ENCODE data around the gene GXYLT2. TPM values are rescaled to one million over a fixed set of nuclear protein-coding genes. Genes with fewer than 3 reads are reported as not detected.
A peak's percentile ranks its signal among the peaks of the same experiment; 100 is the strongest.

GXYLT2 gene
- total and polyA plus RNA-seq, 2 of the 13 experiments (the other 11 are each of a cell fraction or from before 2014, with no cell fraction given): 4.3 to 6.9 TPM

DNA sequence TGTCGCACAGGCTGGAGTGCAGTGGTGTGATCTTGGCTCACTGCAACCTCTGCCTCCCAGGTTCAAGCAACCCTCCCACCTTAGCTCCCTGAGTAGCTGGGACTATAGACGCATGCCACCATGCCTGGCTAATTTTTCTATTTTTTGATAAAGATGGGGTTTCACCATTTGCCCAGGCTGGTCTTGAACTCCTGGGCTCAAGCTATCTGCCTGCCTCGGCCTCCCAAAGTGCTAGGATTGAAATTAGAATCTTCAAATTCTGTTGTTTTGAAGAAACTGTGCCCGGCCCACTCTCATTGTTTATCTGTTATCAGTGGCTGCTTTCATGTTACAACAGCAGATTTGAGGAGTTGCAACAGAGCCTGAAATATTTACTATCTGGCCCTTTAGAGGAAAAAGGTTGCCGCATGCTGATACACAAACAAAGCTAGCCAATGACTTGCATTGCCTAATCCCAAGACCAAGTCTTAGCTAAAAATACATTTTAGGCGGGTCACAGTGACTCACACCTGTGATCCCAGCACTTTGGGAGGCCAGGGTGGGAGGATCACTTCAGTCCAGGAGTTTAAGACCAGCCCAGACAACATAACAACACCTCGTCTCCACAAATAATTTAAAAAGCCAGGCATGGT, 65.6 kb downstream of the GXYLT2 start (continued):
- peak; percentile 65 for TF ChIP-seq RXRB (CRISPR knock-in tag; IDR thresholded peaks at IDR 0.05; ENCODE audit: borderline replicate concordance)
- TF ChIP-seq ETV5 (CRISPR knock-in tag; IDR thresholded peaks at IDR 0.05; ENCODE audit: borderline replicate concordance): peak; percentile 34; the same call in 1 of the 2 replicates
- TF ChIP-seq TEAD2 (CRISPR knock-in tag; IDR thresholded peaks at IDR 0.05): no peak
- TF ChIP-seq EP300 (IDR thresholded peaks at IDR 0.05; ENCODE audit: low read depth in 2 of 2, low read length in 2 of 2): peak; percentile 81 to 96
- TF ChIP-seq EP300 (CRISPR knock-in tag; IDR thresholded peaks at IDR 0.05; ENCODE audit: borderline replicate concordance): peak; percentile 95
- no peak for TF ChIP-seq MYNN (CRISPR knock-in tag; IDR thresholded peaks at IDR 0.05; ENCODE audit: low read depth)
- TF ChIP-seq MTA3 (CRISPR knock-in tag; IDR thresholded peaks at IDR 0.05): no peak
- TF ChIP-seq, protein P1, sequence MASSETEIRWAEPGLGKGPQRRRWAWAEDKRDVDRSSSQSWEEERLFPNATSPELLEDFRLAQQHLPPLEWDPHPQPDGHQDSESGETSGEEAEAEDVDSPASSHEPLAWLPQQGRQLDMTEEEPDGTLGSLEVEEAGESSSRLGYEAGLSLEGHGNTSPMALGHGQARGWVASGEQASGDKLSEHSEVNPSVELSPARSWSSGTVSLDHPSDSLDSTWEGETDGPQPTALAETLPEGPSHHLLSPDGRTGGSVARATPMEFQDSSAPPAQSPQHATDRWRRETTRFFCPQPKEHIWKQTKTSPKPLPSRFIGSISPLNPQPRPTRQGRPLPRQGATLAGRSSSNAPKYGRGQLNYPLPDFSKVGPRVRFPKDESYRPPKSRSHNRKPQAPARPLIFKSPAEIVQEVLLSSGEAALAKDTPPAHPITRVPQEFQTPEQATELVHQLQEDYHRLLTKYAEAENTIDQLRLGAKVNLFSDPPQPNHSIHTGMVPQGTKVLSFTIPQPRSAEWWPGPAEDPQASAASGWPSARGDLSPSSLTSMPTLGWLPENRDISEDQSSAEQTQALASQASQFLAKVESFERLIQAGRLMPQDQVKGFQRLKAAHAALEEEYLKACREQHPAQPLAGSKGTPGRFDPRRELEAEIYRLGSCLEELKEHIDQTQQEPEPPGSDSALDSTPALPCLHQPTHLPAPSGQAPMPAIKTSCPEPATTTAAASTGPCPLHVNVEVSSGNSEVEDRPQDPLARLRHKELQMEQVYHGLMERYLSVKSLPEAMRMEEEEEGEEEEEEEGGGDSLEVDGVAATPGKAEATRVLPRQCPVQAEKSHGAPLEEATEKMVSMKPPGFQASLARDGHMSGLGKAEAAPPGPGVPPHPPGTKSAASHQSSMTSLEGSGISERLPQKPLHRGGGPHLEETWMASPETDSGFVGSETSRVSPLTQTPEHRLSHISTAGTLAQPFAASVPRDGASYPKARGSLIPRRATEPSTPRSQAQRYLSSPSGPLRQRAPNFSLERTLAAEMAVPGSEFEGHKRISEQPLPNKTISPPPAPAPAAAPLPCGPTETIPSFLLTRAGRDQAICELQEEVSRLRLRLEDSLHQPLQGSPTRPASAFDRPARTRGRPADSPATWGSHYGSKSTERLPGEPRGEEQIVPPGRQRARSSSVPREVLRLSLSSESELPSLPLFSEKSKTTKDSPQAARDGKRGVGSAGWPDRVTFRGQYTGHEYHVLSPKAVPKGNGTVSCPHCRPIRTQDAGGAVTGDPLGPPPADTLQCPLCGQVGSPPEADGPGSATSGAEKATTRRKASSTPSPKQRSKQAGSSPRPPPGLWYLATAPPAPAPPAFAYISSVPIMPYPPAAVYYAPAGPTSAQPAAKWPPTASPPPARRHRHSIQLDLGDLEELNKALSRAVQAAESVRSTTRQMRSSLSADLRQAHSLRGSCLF (CRISPR knock-in tag; IDR thresholded peaks at IDR 0.05; ENCODE audit: borderline replicate concordance): no peak
- TF ChIP-seq ZNF367 (CRISPR knock-in tag; IDR thresholded peaks at IDR 0.05; ENCODE audit: borderline replicate concordance): no peak
- no peak for TF ChIP-seq ZKSCAN5 (CRISPR knock-in tag; IDR thresholded peaks at IDR 0.05)
- TF ChIP-seq SP1 (IDR thresholded peaks at IDR 0.05): no peak
- no peak; the same call in 1 of the 2 replicates for TF ChIP-seq SP1 (CRISPR knock-in tag; IDR thresholded peaks at IDR 0.05)
- TF ChIP-seq, protein P2, sequence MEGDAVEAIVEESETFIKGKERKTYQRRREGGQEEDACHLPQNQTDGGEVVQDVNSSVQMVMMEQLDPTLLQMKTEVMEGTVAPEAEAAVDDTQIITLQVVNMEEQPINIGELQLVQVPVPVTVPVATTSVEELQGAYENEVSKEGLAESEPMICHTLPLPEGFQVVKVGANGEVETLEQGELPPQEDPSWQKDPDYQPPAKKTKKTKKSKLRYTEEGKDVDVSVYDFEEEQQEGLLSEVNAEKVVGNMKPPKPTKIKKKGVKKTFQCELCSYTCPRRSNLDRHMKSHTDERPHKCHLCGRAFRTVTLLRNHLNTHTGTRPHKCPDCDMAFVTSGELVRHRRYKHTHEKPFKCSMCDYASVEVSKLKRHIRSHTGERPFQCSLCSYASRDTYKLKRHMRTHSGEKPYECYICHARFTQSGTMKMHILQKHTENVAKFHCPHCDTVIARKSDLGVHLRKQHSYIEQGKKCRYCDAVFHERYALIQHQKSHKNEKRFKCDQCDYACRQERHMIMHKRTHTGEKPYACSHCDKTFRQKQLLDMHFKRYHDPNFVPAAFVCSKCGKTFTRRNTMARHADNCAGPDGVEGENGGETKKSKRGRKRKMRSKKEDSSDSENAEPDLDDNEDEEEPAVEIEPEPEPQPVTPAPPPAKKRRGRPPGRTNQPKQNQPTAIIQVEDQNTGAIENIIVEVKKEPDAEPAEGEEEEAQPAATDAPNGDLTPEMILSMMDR (CRISPR knock-in tag; IDR thresholded peaks at IDR 0.05): no peak
- TF ChIP-seq ZNF414 (CRISPR knock-in tag; IDR thresholded peaks at IDR 0.05): 0 out of 2 replicates have a peak, but pooled peaks have one; percentile 46
- TF ChIP-seq, protein P3, sequence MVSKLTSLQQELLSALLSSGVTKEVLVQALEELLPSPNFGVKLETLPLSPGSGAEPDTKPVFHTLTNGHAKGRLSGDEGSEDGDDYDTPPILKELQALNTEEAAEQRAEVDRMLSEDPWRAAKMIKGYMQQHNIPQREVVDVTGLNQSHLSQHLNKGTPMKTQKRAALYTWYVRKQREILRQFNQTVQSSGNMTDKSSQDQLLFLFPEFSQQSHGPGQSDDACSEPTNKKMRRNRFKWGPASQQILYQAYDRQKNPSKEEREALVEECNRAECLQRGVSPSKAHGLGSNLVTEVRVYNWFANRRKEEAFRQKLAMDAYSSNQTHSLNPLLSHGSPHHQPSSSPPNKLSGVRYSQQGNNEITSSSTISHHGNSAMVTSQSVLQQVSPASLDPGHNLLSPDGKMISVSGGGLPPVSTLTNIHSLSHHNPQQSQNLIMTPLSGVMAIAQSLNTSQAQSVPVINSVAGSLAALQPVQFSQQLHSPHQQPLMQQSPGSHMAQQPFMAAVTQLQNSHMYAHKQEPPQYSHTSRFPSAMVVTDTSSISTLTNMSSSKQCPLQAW (CRISPR knock-in tag; IDR thresholded peaks at IDR 0.05): 0 out of 2 replicates have a peak, but pooled peaks have one; percentile 35
- no peak for TF ChIP-seq ZNF597 (CRISPR knock-in tag; IDR thresholded peaks at IDR 0.05)

Data from HepG2 (cell line).